Activated T-helper 1 cell treated with anti-CD3 and anti-CD28 coated beads, Interleukin-12 subunit alpha, Interleukin-12 subunit beta, Interleukin-2, Interleukin-4 antibody, amounts not matched to agents 30 ng/mL and 10 ng/mL and 1 ng/mL, durations not matched to agents 14 hours and 24 hours and 36 hours (primary cell): ENCODE data around the gene CHST3. TPM values are rescaled to one million over a fixed set of nuclear protein-coding genes. Genes with fewer than 3 reads are reported as not detected.

ENCODE experiments used
- DNase-seq: peaks from one replicate; pipeline ENCODE4 v3.0.0; 2021; ENCODE audit warnings: low spot score
- H3K27ac Mint-ChIP-seq: one replicate; pipeline ENCODE4 v1.8.0; 2021; ENCODE audit warnings: mild to moderate bottlenecking, mixed read lengths
- H3K27me3 Mint-ChIP-seq: one replicate; pipeline ENCODE4 v1.8.0; 2022; ENCODE audit warnings: mild to moderate bottlenecking, moderate library complexity, mixed read lengths; ENCODE audit not compliant: insufficient read depth
- H3K36me3 Mint-ChIP-seq: one replicate; pipeline ENCODE4 v1.8.0; 2021; ENCODE audit warnings: low read depth, mixed read lengths
- H3K4me1 Mint-ChIP-seq: one replicate; pipeline ENCODE4 v1.8.0; 2021; ENCODE audit warnings: low read depth, mixed read lengths
- H3K4me3 Mint-ChIP-seq: one replicate; pipeline ENCODE4 v1.8.0; 2021; ENCODE audit warnings: mild to moderate bottlenecking, moderate library complexity, mixed read lengths
- H3K9me3 Mint-ChIP-seq: one replicate; pipeline ENCODE4 v1.8.0; 2021; ENCODE audit warnings: mixed read lengths
- intact Hi-C: fragments of 100-400 bp; cut with micrococcal nuclease; formaldehyde crosslinking; loops from one replicate; pipeline ENCODE4 v1.15.1; 2024
- total RNA-seq: library from RNA; stranded (reverse); gene quantifications from 2 replicates; pipeline ENCODE4 v1.2.3, GENCODE V29; 2022

CHST3 gene
- total RNA-seq, 1 donor from 2014 or later: 0.16 TPM

GRCh38 chr10:72048450-72049124 lies 84.4 kb downstream of the CHST3 start:
- intact Hi-C loops: loop anchor here (1.0 to 2.0 kb wide), 7 partner anchors 40 to 734 kb away; partner anchors contain the start of gene SPOCK2
- peaks cover 8% of the 10 kb centered on the region for H3K9me3 Mint-ChIP-seq
- peaks cover 12% of the 10 kb centered on the region for H3K4me1 Mint-ChIP-seq
- no peak overlapping the region for H3K4me3 Mint-ChIP-seq
- H3K36me3 Mint-ChIP-seq: no peaks in the 10 kb centered on the region
- peaks cover 3% of the 10 kb centered on the region for H3K27me3 Mint-ChIP-seq
- H3K27ac Mint-ChIP-seq: peak overlapping the region; percentile 0
- DNase-seq: peak; percentile 75

GRCh38 chr10:72049472-72049871 lies 85.3 kb downstream of the CHST3 start:
- Mint-ChIP-seq H3K27me3 (peaks cover 3% of the 10 kb centered on the region), H3K27ac (no peak overlapping the region), H3K4me3 (no peak overlapping the region), H3K9me3 (peaks cover 8% of the 10 kb centered on the region), H3K36me3 (no peaks in the 10 kb centered on the region), H3K4me1 (peaks cover 12% of the 10 kb centered on the region)
- DNase-seq: no peak
- intact Hi-C loops: loop anchor here (2.0 kb wide), 1 partner anchor 39 kb away; the partner anchor contains the start of gene SPOCK2

GRCh38 chr10:72049969-72050781 lies 86.0 kb downstream of the CHST3 start:
- no peak overlapping the region for H3K27ac Mint-ChIP-seq
- H3K27me3 Mint-ChIP-seq: peaks cover 3% of the 10 kb centered on the region
- H3K4me3 Mint-ChIP-seq: no peak overlapping the region
- peaks cover 17% of the 10 kb centered on the region for H3K4me1 Mint-ChIP-seq
- no peak for DNase-seq
- intact Hi-C loops: loop anchor here (2.0 kb wide), 1 partner anchor 39 kb away; the partner anchor contains the start of gene SPOCK2
- H3K36me3 Mint-ChIP-seq: no peaks in the 10 kb centered on the region
- H3K9me3 Mint-ChIP-seq: peaks cover 8% of the 10 kb centered on the region

- no peak overlapping the region for H3K27ac Mint-ChIP-seq
- no peak for DNase-seq
- peaks cover 3% of the 10 kb centered on the region for H3K27me3 Mint-ChIP-seq
- no peaks in the 10 kb centered on the region for H3K36me3 Mint-ChIP-seq
- H3K9me3 Mint-ChIP-seq: peaks cover 8% of the 10 kb centered on the region
- intact Hi-C loops: no loop called here
- H3K4me3 Mint-ChIP-seq: no peak overlapping the region
- peaks cover 17% of the 10 kb centered on the region for H3K4me1 Mint-ChIP-seq
Observed at GRCh38 chr10:72050873-72051272, 86.7 kb downstream of the CHST3 start.

- H3K4me1 Mint-ChIP-seq: peaks cover 13% of the 10 kb centered on the region
- H3K36me3 Mint-ChIP-seq: no peaks in the 10 kb centered on the region
- H3K4me3 Mint-ChIP-seq: no peak overlapping the region
- H3K27me3 Mint-ChIP-seq: peaks cover 5% of the 10 kb centered on the region
- H3K27ac Mint-ChIP-seq: no peak overlapping the region
- peaks cover 8% of the 10 kb centered on the region for H3K9me3 Mint-ChIP-seq
- intact Hi-C loops: no loop called here
- no peak for DNase-seq
Observed at GRCh38 chr10:72053690-72054089, 89.5 kb downstream of the CHST3 start.

GRCh38 chr10:72056113-72056512 lies 91.9 kb downstream of the CHST3 start:
- Mint-ChIP-seq H3K4me1 (peaks cover 5% of the 10 kb centered on the region), H3K36me3 (peaks cover 9% of the 10 kb centered on the region), H3K27ac (no peak overlapping the region), H3K9me3 (no peaks in the 10 kb centered on the region), H3K4me3 (no peak overlapping the region), H3K27me3 (peaks cover 3% of the 10 kb centered on the region)
- intact Hi-C loops: no loop called here
- no peak for DNase-seq

- no peak for DNase-seq
- Mint-ChIP-seq H3K27ac (no peak overlapping the region), H3K4me3 (no peak overlapping the region), H3K36me3 (peaks cover 12% of the 10 kb centered on the region), H3K27me3 (peaks cover 3% of the 10 kb centered on the region), H3K4me1 (peaks cover 5% of the 10 kb centered on the region), H3K9me3 (no peaks in the 10 kb centered on the region)
- intact Hi-C loops: no loop called here
Observed at GRCh38 chr10:72056932-72057751, 92.9 kb downstream of the CHST3 start.

- Mint-ChIP-seq H3K4me3 (no peak overlapping the region), H3K9me3 (no peaks in the 10 kb centered on the region), H3K4me1 (peaks cover 5% of the 10 kb centered on the region), H3K27ac (no peak overlapping the region), H3K27me3 (peaks cover 3% of the 10 kb centered on the region), H3K36me3 (peaks cover 15% of the 10 kb centered on the region)
- intact Hi-C loops: no loop called here
- no peak for DNase-seq
Observed at GRCh38 chr10:72058347-72058898, 94.2 kb downstream of the CHST3 start.

- intact Hi-C loops: no loop called here
- Mint-ChIP-seq H3K27me3 (peaks cover 3% of the 10 kb centered on the region), H3K4me1 (peaks cover 5% of the 10 kb centered on the region), H3K4me3 (no peak overlapping the region), H3K27ac (peak overlapping the region; percentile 63), H3K36me3 (peaks cover 20% of the 10 kb centered on the region), H3K9me3 (no peaks in the 10 kb centered on the region)
- DNase-seq: no peak
Observed at GRCh38 chr10:72058989-72059842, 95.0 kb downstream of the CHST3 start.

GRCh38 chr10:72059843-72060822 lies 95.9 kb downstream of the CHST3 start:
- no peak overlapping the region for H3K4me3 Mint-ChIP-seq
- H3K9me3 Mint-ChIP-seq: no peaks in the 10 kb centered on the region
- intact Hi-C loops: no loop called here
- H3K27me3 Mint-ChIP-seq: peaks cover 3% of the 10 kb centered on the region
- peak overlapping the region; percentile 63 for H3K27ac Mint-ChIP-seq
- peaks cover under 1% of the 10 kb centered on the region for H3K4me1 Mint-ChIP-seq
- H3K36me3 Mint-ChIP-seq: peaks cover 22% of the 10 kb centered on the region
- no peak for DNase-seq

GRCh38 chr10:72061491-72061890 lies 97.3 kb downstream of the CHST3 start:
- Mint-ChIP-seq H3K27ac (no peak overlapping the region), H3K4me3 (no peak overlapping the region)
- intact Hi-C loops: no loop called here

More at GRCh38 chr10:72061491-72061890, 97.3 kb downstream of the CHST3 start:
- Mint-ChIP-seq H3K27me3 (peaks cover 1% of the 10 kb centered on the region), H3K9me3 (no peaks in the 10 kb centered on the region), H3K4me1 (no peaks in the 10 kb centered on the region), H3K36me3 (peaks cover 32% of the 10 kb centered on the region)
- DNase-seq: no peak
